Panc1 (cell line): Measurements from ENCODE around the gene SMIM13. TPM values are rescaled to one million over a fixed set of nuclear protein-coding genes. Genes with fewer than 3 reads are reported as not detected.

Experiments used
- ATAC-seq: fragments of 200-7000 bp; cut with Tn5 transposase; 2 replicates; pipeline ENCODE4 v1.9.1; 2020; ENCODE audit warnings: mild to moderate bottlenecking, moderate library complexity
- BruUV-seq: library from RNA; stranded (reverse); fragments of 400-500 nt; replicated peaks from 2 replicates; lab custom pipeline; 2021; lab: Mats Ljungman, UMichigan
- CTCF ChIA-PET: fragments of 300-600 bp; sonication (Branson Sonifier 250); formaldehyde crosslinking; loops from one replicate; lab custom pipeline; 2022; ENCODE audit warnings: antibody characterized with exemption; lab: Charles Lee
- POLR2A ChIA-PET: fragments of 300-600 bp; sonication (Branson Sonifier 250); formaldehyde crosslinking; loops from one replicate; lab custom pipeline; 2022; ENCODE audit warnings: antibody characterized with exemption; lab: Charles Lee
- DNase-seq: peaks from one replicate; pipeline ENCODE4 v3.0.0-alpha.2; 2010; ENCODE audit warnings: low read depth, low spot score
- H3K27ac ChIP-seq: 2 replicates; pipeline ENCODE4 v1.5.1; 2011; ENCODE audit warnings: mild to moderate bottlenecking, low read length, inconsistent platforms
- H3K27me3 ChIP-seq: fragments of 200-500 bp; sonication (Bioruptor generic); 2 replicates; pipeline ENCODE4 v1.6.0; 2014; ENCODE audit warnings: low read length, inconsistent platforms; ENCODE audit not compliant: control insufficient read depth, insufficient read depth
- H3K36me3 ChIP-seq: fragments of 200-500 bp; sonication (Bioruptor generic); 2 replicates; pipeline ENCODE4 v1.5.1; 2014; ENCODE audit warnings: inconsistent platforms, mild to moderate bottlenecking, low read length, moderate library complexity; ENCODE audit not compliant: control insufficient read depth, insufficient read depth
- H3K4me1 ChIP-seq: 2 replicates; pipeline ENCODE4 v1.5.1; 2011; ENCODE audit warnings: inconsistent platforms, mild to moderate bottlenecking, low read length, moderate library complexity; ENCODE audit not compliant: control insufficient read depth, insufficient read depth
- H3K4me3 ChIP-seq, 2 experiments: 2 replicates each; pipeline ENCODE4 v1.5.1; 2011 to 2012; ENCODE audit warnings: low read depth in 2 of 2, low read length in 2 of 2, mild to moderate bottlenecking in 2 of 2, inconsistent platforms in 1 of 2, moderate library complexity in 1 of 2
- H3K9me3 ChIP-seq: fragments of 200-500 bp; sonication (Bioruptor generic); 2 replicates; pipeline ENCODE4 v1.5.1; 2014; ENCODE audit warnings: low read depth, mild to moderate bottlenecking, inconsistent platforms, low read length, moderate library complexity; ENCODE audit not compliant: control insufficient read depth, insufficient read depth
- CTCF ChIP-seq: fragments of 450-650 bp; IDR thresholded peaks from 2 replicates; pipeline ENCODE4 v1.5.1; 2017; ENCODE audit warnings: mild to moderate bottlenecking
- POLR2AphosphoS5 ChIP-seq: IDR thresholded peaks from 2 replicates; pipeline ENCODE4 v1.6.1; 2012; ENCODE audit warnings: mild to moderate bottlenecking, low read depth, low read length, moderate library complexity
- REST ChIP-seq, 2 experiments: IDR thresholded peaks; 2 replicates each; pipeline ENCODE4 v1.6.1; 2011 to 2012; ENCODE audit warnings: low read depth in 2 of 2, control low read depth in 1 of 2, low read length in 1 of 2, mild to moderate bottlenecking in 1 of 2, moderate library complexity in 1 of 2; ENCODE audit not compliant: insufficient read depth in 1 of 2
- SIN3A ChIP-seq: IDR thresholded peaks from 2 replicates; pipeline ENCODE4 v1.6.1; 2012; ENCODE audit warnings: low read depth, mild to moderate bottlenecking, low read length, moderate library complexity, borderline replicate concordance; ENCODE audit not compliant: insufficient read depth
- TCF7L2 ChIP-seq: IDR thresholded peaks from 2 replicates; pipeline ENCODE4 v1.6.1; 2011; ENCODE audit warnings: mild to moderate bottlenecking, low read depth, low read length, inconsistent platforms
- in situ Hi-C: cut with HindIII; loops from 2 replicates; pipeline ENCODE4 v1.10.0; 2016; ENCODE audit warnings: low sequenced_read_pairs, low pct_unique_long_range_greater_than_20kb
- intact Hi-C: fragments of 100-400 bp; cut with micrococcal nuclease; formaldehyde crosslinking; loops from one replicate; pipeline ENCODE4 v1.10.0; 2022; ENCODE audit not compliant: unreplicated experiment
- total RNA-seq: library from RNA; stranded (reverse); gene quantifications from one replicate; pipeline ENCODE4 v1.2.1, GENCODE V29; 2021; ENCODE audit not compliant: unreplicated experiment

SMIM13 gene
- total RNA-seq, 1 experiment from 2014 or later, result 17.6 TPM

- ATAC-seq (no peak), DNase-seq (no peak)
- H3K4me1 ChIP-seq, result no peaks in the 10 kb centered on the region
- H3K9me3 ChIP-seq, result no peaks in the 10 kb centered on the region
- no peaks in the 10 kb centered on the region for H3K27me3 ChIP-seq
- no peaks in the 10 kb centered on the region for H3K36me3 ChIP-seq
- H3K4me3 ChIP-seq, result no peak overlapping the region
- TF ChIP-seq POLR2AphosphoS5, result no peak
- no peak for TF ChIP-seq SIN3A
- TF ChIP-seq REST (IDR thresholded peaks at IDR 0.05; ENCODE audit: insufficient read depth in 1 of 2, low read depth in 2 of 2, low read length in 1 of 2), result no peak
- TF ChIP-seq TCF7L2, result no peak
- TF ChIP-seq CTCF, result no peak
- CTCF ChIA-PET, result no interaction called here
- in situ Hi-C loops (no loop called here), intact Hi-C loops (no loop called here)
- POLR2A ChIA-PET, result no interaction called here
- BruUV-seq, result no TSS peak
- no peak overlapping the region for H3K27ac ChIP-seq
Observed at GRCh38 chr6:11083491-11083890, 10.1 kb upstream of the SMIM13 start.

- ATAC-seq (no peak; the same call in 1 of the 2 replicates), DNase-seq (no peak)
- Histone ChIP-seq H3K36me3 (no peaks in the 10 kb centered on the region), H3K4me3 (no peak overlapping the region), H3K9me3 (no peaks in the 10 kb centered on the region), H3K27me3 (no peaks in the 10 kb centered on the region), H3K27ac (no peak overlapping the region), H3K4me1 (no peaks in the 10 kb centered on the region)
- TF ChIP-seq REST (IDR thresholded peaks at IDR 0.05; ENCODE audit: insufficient read depth in 1 of 2, low read depth in 2 of 2, low read length in 1 of 2) (no peak), POLR2AphosphoS5 (no peak), TCF7L2 (no peak), CTCF (no peak)
- no TSS peak for BruUV-seq
- intact Hi-C loops (no loop called here), in situ Hi-C loops (no loop called here)
- ChIA-PET CTCF (no interaction called here), POLR2A (no interaction called here)
Observed at GRCh38 chr6:11083956-11084355, 9.7 kb upstream of the SMIM13 start.
